ENCODE measurements around the gene LGSN.

DNA sequence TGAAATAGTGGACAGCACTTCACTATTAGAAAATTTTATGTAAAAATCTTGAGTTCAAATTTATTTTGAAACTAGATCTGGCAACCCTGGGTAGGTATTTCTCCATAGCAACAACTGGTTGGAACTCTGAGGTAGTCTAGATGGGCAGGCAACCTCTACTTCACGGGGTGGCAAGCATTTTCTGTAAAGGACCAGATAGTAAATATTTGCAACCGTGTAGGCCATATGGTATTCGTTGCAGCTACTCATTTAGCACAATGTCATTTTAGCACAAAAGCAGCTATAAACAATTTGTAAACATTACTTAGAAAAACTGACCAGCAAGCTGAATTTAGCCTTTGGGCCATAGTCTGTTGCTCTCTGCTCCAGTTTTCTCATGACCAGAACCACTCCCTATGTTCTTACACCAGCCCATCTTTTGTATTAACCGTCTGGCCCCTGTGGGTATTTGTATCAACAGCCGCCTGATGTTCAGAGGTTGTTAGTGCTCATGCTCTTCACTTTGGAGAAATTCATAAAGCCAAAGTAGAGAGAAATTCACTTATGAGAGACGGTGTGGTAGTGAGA lies 29.2 kb downstream of the LGSN start:
- no peak for TF ChIP-seq CTCF (IDR thresholded peaks at IDR 0.05; ENCODE audit: control extremely low read depth in 1 of 3, insufficient read depth in 1 of 3, low read depth in 1 of 3, low read length in 3 of 3)
- no peak for TF ChIP-seq RAD21 (IDR thresholded peaks at IDR 0.05 in 1 of 2, conservative IDR thresholded peaks at IDR 0.05 in 1 of 2; ENCODE audit: low read depth in 2 of 2, low read length in 2 of 2)
- no peak for TF ChIP-seq TBP (IDR thresholded peaks at IDR 0.05; ENCODE audit: low read depth, low read length)
- no peak for TF ChIP-seq MAX (IDR thresholded peaks at IDR 0.05)
- TF ChIP-seq EZH2 (IDR thresholded peaks at IDR 0.05; ENCODE audit: low read depth, low read length, severe bottlenecking) = no peak
- no peak for TF ChIP-seq POLR2A (IDR thresholded peaks at IDR 0.05; ENCODE audit: control extremely low read depth in 1 of 2, low read depth in 2 of 2, low read length in 2 of 2)
- no peak for TF ChIP-seq POU5F1 (IDR thresholded peaks at IDR 0.05; ENCODE audit: low read depth, low read length)

All from H1 (cell line).